Measurements from ENCODE around the gene ACTG1.

The ACTG1 gene

DNA sequence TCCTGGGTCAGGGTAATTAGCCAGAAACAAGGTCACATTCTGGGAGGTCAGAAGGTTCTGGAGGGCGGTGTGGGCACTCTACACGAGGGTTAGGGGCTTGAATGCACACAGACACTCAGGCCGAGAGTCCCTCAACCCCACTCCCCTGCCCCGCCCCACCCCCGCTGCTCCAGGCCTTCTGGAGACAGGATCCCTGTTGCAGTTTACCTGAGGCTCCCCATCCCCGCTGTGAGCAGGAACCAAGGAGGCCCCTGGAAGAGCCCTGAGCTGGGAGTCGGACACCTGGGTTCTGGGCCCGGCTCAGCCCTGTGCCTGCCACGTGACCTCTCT, 4.4 kb upstream of the ACTG1 start:
- DNase-seq (ENCODE audit: low read depth) = no peak
- TF ChIP-seq CTCF (IDR thresholded peaks at IDR 0.05; ENCODE audit: low read depth, low read length, missing control alignments) = no peak
- in situ Hi-C loops (cut with HindIII; ENCODE audit: low sequenced_read_pairs) = loop anchor here (5.0 kb wide), 1 partner anchor 50 kb away; no protein-coding TSS in a partner anchor
- peak overlapping the region; percentile 68 for H3K4me3 ChIP-seq (ENCODE audit: low read depth, low read length)

DNA sequence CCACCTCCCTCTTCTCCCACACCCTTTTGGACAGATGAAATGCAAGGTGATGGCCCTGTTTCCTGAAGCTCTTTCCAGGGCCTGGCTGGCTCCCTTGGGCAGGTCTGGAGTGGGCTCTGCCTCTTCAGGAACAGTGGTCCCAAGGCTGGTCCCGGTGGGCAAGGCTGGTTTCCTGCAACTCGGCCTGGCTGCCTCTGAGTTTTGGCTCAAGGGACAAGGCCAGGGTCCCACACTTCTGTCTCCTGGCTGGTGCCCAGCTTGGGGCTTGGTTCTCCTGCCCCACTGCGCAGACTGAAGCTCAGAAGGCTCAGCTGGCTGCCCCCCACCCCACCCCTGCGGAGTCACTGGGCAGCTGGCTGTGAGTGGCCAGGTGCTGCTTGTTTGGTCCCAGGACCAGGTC, 3.8 kb upstream of the ACTG1 start:
- TF ChIP-seq CTCF (IDR thresholded peaks at IDR 0.05; ENCODE audit: low read depth, low read length, missing control alignments) = no peak
- no peak for DNase-seq (ENCODE audit: low read depth)
- in situ Hi-C loops (cut with HindIII; ENCODE audit: low sequenced_read_pairs) = loop anchor here (5.0 kb wide), 1 partner anchor 51 kb away; no protein-coding TSS in a partner anchor
- H3K4me3 ChIP-seq (ENCODE audit: low read depth, low read length) = peak overlapping the region; percentile 68

- in situ Hi-C loops (cut with HindIII; ENCODE audit: low sequenced_read_pairs) = loop anchor here (5.0 kb wide), 1 partner anchor 52 kb away; no protein-coding TSS in a partner anchor
- TF ChIP-seq CTCF (IDR thresholded peaks at IDR 0.05; ENCODE audit: low read depth, low read length, missing control alignments) = no peak
- no peak for DNase-seq (ENCODE audit: low read depth)
- peak overlapping the region; percentile 68 for H3K4me3 ChIP-seq (ENCODE audit: low read depth, low read length)
These were observed 3.0 kb upstream of the ACTG1 start for GRCh38 chr17:81515530-81516041.

DNA sequence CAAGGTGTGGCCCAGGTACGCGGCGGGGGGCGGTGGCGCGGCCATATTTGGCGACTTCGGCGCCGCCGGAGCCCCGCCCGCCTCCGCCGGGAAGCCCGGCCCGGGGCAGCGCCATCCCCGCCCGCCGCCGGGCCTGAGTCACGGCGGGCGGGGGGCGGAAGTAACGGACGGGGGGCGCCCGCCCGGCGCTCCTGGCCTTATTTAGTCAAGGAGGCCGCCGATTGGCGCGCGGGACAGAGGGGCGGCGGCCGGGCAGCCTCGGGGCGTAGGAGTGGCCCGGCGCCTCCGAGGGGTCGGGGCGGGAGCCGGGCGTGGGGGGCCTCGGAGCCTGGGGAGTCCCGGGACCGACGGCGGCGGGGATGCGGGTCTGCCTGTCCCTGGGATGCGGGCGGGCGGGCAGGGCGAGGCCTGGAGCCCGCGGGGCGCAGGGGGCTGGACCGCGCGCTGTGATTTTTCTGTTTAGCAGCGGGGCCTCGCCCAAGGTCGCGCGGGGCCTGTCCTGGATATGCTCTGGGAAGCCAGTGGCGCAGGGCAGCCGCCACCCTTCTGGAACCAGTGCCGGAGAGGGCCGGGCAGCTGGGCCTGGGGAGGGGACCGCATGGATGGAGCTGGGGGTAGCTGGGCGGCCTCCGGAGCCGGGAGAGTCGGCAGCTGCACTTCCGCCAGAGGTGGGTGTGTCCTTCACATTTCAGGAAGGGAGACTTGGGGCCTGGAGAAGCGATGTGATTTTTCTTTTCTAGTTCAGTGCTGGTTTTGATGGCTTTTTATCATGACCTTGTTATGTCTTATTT, 2.3 kb upstream of the ACTG1 start:
- TF ChIP-seq CTCF (IDR thresholded peaks at IDR 0.05; ENCODE audit: low read depth, low read length, missing control alignments) = no peak
- DNase-seq (ENCODE audit: low read depth) = peak; percentile 49
- in situ Hi-C loops (cut with HindIII; ENCODE audit: low sequenced_read_pairs) = loop anchor here (5.0 kb wide), 2 partner anchors 52 to 113 kb away; no protein-coding TSS in a partner anchor
- H3K4me3 ChIP-seq (ENCODE audit: low read depth, low read length) = peak overlapping the region; percentile 68

DNA sequence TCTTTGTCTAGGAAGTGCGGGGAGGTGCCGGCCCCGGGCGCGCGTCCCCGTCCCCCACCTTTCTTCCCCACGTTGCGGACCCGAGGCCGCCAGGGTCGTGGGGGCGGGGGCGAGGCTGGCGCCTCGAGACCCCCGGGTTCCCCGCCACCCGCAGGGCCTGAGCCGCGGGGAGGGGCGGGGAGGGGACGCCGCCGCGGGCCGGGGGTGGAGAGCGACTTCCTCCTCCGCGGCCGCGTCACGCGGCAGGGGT, 1.8 kb upstream of the ACTG1 start:
- peak overlapping the region; percentile 68 for H3K4me3 ChIP-seq (ENCODE audit: low read depth, low read length)
- in situ Hi-C loops (cut with HindIII; ENCODE audit: low sequenced_read_pairs) = loop anchor here (5.0 kb wide), 1 partner anchor 112 kb away; no protein-coding TSS in a partner anchor
- no peak for TF ChIP-seq CTCF (IDR thresholded peaks at IDR 0.05; ENCODE audit: low read depth, low read length, missing control alignments)
- no peak for DNase-seq (ENCODE audit: low read depth)

DNA sequence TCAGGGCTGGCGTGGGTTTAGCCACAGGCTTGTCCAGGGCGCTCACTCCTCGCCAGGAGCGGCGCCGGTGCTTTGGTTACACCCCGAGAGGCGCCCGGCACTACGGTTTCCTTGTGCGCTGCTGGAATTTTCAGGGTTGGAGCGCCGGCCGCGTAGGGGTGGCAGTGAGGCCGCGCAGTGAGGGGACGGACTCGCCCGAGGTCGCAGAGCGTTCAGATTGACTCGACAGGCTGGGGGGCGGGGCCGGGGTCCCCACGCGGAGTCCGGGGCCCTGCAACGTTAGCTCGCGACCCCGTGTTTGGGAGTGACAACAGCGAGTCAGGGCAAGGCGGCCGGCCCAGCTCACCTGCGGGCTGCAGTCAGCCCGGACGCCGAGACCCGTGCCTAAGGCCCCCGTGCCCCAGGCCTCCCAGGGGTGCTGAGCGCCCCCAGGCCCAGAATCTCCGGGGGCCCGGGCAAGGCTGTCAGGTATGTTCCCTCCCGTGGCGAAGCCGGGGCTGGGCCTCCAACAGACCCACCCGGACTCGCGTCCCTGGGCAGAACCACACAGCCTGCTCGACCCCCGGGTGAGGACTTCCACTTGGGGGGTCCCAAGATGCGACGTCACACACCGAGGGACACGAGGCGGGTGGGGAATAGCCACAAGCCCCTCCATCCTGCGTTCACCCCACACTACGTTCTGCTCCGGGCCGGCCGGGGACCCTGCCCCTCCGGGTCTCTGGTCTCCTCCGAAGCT, 1.3 kb upstream of the ACTG1 start:
- peak overlapping the region; percentile 68 for H3K4me3 ChIP-seq (ENCODE audit: low read depth, low read length)
- in situ Hi-C loops (cut with HindIII; ENCODE audit: low sequenced_read_pairs) = loop anchor here (5.0 kb wide), 1 partner anchor 112 kb away; no protein-coding TSS in a partner anchor
- peak; percentile 49 for DNase-seq (ENCODE audit: low read depth)
- TF ChIP-seq CTCF (IDR thresholded peaks at IDR 0.05; ENCODE audit: low read depth, low read length, missing control alignments) = no peak
